Occipital lobe (tissue), 2 donors: ENCODE results near the gene IVD. TPM values are rescaled to one million over a fixed set of nuclear protein-coding genes. Genes with fewer than 3 reads are reported as not detected.

Experiments used
- DNase-seq: peaks from one replicate; lab custom pipeline; 2025; lab: John Stamatoyannopoulos, UW
- total RNA-seq: library from RNA; depleted of rRNA; stranded (reverse); fragments of >200 nt; gene quantifications from one replicate; pipeline ENCODE4 v1.2.3, GENCODE V29; 2014

IVD gene
- total RNA-seq, 1 donor from 2014 or later = 22.1 TPM

GRCh38 chr15:40414816-40415215, 9.2 kb downstream of the IVD start:
- no peak for DNase-seq

- no peak for DNase-seq
Observed at GRCh38 chr15:40415226-40415625, 9.6 kb downstream of the IVD start.

GRCh38 chr15:40416056-40416455, 10.5 kb downstream of the IVD start:
- DNase-seq = no peak

GRCh38 chr15:40418126-40418525, 12.5 kb downstream of the IVD start:
- DNase-seq = no peak

- DNase-seq = no peak
Observed at GRCh38 chr15:40420071-40420713, 14.6 kb downstream of the IVD start.

- no peak for DNase-seq
Observed at GRCh38 chr15:40420793-40421192, 15.2 kb downstream of the IVD start.

- peak; percentile 59 for DNase-seq
Observed at GRCh38 chr15:40421246-40422157, 15.9 kb downstream of the IVD start.

GRCh38 chr15:40424483-40425115, 19.0 kb downstream of the IVD start:
- DNase-seq = no peak

GRCh38 chr15:40425681-40426080, 20.1 kb downstream of the IVD start:
- no peak for DNase-seq

- no peak for DNase-seq
Observed at GRCh38 chr15:40427188-40427587, 21.6 kb downstream of the IVD start.

- no peak for DNase-seq
Observed at GRCh38 chr15:40428185-40428584, 22.6 kb downstream of the IVD start.

GRCh38 chr15:40429068-40429710, 23.6 kb downstream of the IVD start:
- DNase-seq = no peak

GRCh38 chr15:40430271-40430805, 24.7 kb downstream of the IVD start:
- no peak for DNase-seq

- no peak for DNase-seq
Observed at GRCh38 chr15:40435023-40435709, 29.6 kb downstream of the IVD start.

GRCh38 chr15:40435710-40436089, 30.1 kb downstream of the IVD start:
- no peak for DNase-seq

GRCh38 chr15:40436116-40436891, 30.7 kb downstream of the IVD start:
- DNase-seq = no peak

GRCh38 chr15:40436892-40437751, 31.5 kb downstream of the IVD start:
- DNase-seq = no peak

- DNase-seq = no peak
Observed at GRCh38 chr15:40437752-40438687, 32.4 kb downstream of the IVD start.
